Activated naive CD8-positive, alpha-beta T cell treated with anti-CD3 and anti-CD28 coated beads, Interleukin-2, amount 50 U/mL, for 24 hours (primary cell): ENCODE results near the gene CD44.

Experiments
- ATAC-seq: fragments of 150-1000 bp; cut with Tn5 transposase; one replicate; pipeline ENCODE4 v1.10.0; 2021
- DNase-seq: peaks from one replicate; pipeline ENCODE4 v3.0.0; 2021
- H3K27ac Mint-ChIP-seq: one replicate; pipeline ENCODE4 v1.8.0; 2021; ENCODE audit warnings: mild to moderate bottlenecking, mixed read lengths
- H3K27me3 Mint-ChIP-seq: one replicate; pipeline ENCODE4 v1.8.0; 2021; ENCODE audit warnings: mixed read lengths
- H3K36me3 Mint-ChIP-seq: one replicate; pipeline ENCODE4 v1.8.0; 2021; ENCODE audit warnings: low read depth, mixed read lengths
- H3K4me1 Mint-ChIP-seq: one replicate; pipeline ENCODE4 v1.8.0; 2021; ENCODE audit warnings: mixed read lengths
- H3K4me3 Mint-ChIP-seq: one replicate; pipeline ENCODE4 v1.8.0; 2021; ENCODE audit warnings: mild to moderate bottlenecking, moderate library complexity, mixed read lengths
- H3K9me3 Mint-ChIP-seq: one replicate; pipeline ENCODE4 v1.8.0; 2021; ENCODE audit warnings: mixed read lengths

Gene CD44

DNA sequence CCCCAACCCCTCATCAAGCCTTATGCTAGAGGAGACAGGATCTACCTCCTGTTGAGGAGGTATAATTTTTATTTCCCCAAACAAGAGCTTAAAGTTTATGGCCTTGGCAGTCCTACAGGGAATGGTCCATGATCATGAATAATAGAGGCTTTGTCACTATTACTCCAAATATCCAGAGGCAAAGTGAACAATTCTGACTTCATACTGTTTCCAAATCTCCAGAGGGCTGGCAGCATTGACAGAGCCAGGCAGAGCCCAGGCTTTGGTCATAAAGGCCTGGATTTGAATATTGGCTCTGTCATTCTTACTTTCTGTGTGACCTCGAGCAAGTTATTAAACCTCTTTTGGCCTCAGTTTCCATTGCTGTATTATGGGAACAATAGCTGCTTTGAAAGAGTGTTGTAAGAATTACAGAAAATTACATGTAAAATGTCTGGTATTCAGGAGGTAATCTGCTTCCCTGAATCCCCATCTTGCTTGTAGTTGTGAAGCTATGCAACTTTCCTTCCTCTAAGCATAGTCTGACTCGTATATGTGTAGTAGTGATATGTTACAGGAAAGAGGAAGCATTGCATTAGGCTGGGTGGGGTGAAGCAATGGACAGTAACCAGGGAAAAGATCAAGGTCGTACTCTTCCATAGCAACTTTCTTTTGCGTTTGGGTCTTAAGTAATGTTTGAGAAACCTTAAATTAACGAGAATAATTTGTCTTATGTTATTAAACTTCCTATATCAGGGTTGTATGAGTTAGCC is 88.8 kb downstream of the CD44 start:
- Mint-ChIP-seq H3K9me3 (peaks cover 13% of the 10 kb centered on the region), H3K27me3 (no peaks in the 10 kb centered on the region), H3K4me3 (no peak overlapping the region), H3K27ac (peak overlapping the region; percentile 17), H3K36me3 (peaks cover 95% of the 10 kb centered on the region), H3K4me1 (peaks cover 9% of the 10 kb centered on the region)
- no peak for ATAC-seq
- no peak for DNase-seq

DNA sequence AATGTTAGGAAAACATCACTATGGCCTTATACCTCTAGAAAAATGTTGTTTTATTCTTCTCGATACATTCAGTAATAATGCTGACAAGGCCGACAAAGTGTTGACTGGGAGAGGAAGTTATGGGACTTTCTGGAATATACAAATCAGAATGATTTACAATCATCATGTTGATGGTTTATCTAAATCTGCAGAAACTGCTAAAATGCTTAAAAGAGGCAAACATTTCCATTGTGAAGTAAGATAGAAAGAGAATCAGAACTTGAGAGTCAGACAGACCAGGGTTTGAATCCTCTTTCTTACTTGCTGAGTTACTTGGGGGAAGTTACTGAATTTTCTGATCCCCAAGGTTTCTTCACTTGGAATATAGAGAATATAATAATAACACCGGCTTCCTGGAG is 89.4 kb downstream of the CD44 start:
- DNase-seq (no peak), ATAC-seq (no peak)
- no peaks in the 10 kb centered on the region for H3K27me3 Mint-ChIP-seq
- H3K4me1 Mint-ChIP-seq: peaks cover 14% of the 10 kb centered on the region
- H3K9me3 Mint-ChIP-seq: peaks cover 16% of the 10 kb centered on the region
- peaks cover 93% of the 10 kb centered on the region for H3K36me3 Mint-ChIP-seq
- no peak overlapping the region for H3K27ac Mint-ChIP-seq
- no peak overlapping the region for H3K4me3 Mint-ChIP-seq

DNA sequence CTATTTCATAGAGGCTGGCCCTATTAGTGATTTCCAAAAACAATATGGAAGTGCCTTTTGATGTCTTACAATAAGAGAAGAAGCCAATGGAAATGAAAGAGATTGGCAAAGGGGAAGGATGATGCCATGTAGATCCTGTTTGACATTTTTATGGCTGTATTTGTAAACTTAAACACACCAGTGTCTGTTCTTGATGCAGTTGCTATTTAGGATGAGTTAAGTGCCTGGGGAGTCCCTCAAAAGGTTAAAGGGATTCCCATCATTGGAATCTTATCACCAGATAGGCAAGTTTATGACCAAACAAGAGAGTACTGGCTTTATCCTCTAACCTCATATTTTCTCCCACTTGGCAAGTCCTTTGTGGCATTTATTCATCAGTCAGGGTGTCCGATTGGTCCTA is 91.4 kb downstream of the CD44 start:
- Mint-ChIP-seq H3K27me3 (no peaks in the 10 kb centered on the region), H3K4me1 (peaks cover 33% of the 10 kb centered on the region), H3K9me3 (peaks cover 34% of the 10 kb centered on the region), H3K36me3 (peaks cover 82% of the 10 kb centered on the region), H3K4me3 (no peak overlapping the region), H3K27ac (no peak overlapping the region)
- no peak for DNase-seq
- ATAC-seq: no peak

DNA sequence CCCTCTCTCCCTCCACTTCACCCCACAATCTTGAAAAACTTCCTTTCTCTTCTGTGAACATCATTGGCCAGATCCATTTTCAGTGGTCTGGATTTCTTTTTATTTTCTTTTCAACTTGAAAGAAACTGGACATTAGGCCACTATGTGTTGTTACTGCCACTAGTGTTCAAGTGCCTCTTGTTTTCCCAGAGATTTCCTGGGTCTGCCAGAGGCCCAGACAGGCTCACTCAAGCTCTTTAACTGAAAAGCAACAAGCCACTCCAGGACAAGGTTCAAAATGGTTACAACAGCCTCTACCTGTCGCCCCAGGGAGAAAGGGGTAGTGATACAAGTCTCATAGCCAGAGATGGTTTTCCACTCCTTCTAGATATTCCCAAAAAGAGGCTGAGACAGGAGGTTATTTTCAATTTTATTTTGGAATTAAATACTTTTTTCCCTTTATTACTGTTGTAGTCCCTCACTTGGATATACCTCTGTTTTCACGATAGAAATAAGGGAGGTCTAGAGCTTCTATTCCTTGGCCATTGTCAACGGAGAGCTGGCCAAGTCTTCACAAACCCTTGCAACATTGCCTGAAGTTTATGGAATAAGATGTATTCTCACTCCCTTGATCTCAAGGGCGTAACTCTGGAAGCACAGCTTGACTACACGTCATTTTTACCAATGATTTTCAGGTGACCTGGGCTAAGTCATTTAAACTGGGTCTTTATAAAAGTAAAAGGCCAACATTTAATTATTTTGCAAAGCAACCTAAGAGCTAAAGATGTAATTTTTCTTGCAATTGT is 92.3 kb downstream of the CD44 start:
- no peak overlapping the region for H3K27ac Mint-ChIP-seq
- DNase-seq: no peak
- no peak overlapping the region for H3K4me3 Mint-ChIP-seq
- H3K9me3 Mint-ChIP-seq: peaks cover 34% of the 10 kb centered on the region
- ATAC-seq: no peak
- H3K27me3 Mint-ChIP-seq: no peaks in the 10 kb centered on the region
- peaks cover 41% of the 10 kb centered on the region for H3K4me1 Mint-ChIP-seq
- H3K36me3 Mint-ChIP-seq: peaks cover 74% of the 10 kb centered on the region

DNA sequence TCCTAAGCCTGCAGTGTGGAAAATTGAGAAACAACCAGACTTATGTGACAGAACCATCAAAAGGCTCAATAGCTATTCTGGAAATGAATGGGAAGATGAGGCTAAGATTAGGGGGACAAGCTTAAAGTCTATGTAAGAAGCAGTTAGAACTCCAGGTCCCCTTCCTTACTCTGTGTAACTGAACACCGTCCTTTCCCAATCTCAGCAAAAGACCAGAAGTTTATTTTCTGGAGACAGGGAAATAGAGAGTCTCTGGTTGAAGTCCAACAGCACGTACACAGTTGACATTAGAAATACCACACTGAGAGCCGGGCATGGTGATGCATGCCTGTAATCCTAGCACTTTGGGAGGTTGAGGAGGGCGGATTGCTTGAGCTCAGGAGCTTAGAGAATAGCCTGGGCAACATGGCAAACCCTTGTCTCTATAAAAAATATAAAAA is 93.9 kb downstream of the CD44 start:
- Mint-ChIP-seq H3K36me3 (peaks cover 61% of the 10 kb centered on the region), H3K4me3 (no peak overlapping the region), H3K4me1 (peaks cover 58% of the 10 kb centered on the region), H3K27me3 (no peaks in the 10 kb centered on the region), H3K9me3 (peaks cover 34% of the 10 kb centered on the region), H3K27ac (peak overlapping the region; percentile 30)
- DNase-seq (no peak), ATAC-seq (no peak)

DNA sequence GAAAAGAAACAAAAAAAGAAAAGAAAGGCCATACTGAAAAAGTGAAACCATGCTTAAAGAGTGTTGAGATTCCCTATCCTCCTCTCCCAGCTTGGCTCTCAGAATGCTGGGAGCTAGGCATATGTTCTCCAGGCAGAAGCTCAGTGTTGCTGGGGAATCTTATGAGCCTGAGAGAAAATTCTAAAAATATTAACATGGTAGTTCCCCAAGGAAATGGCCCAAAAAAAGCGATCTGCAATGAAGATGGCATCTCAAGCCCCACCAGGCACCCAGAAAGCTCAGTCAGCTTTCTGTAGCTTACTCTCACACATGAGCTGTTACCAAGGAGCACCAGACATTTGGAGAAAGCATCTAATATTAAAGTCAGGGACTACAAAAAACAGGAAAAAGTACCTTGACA is 94.5 kb downstream of the CD44 start:
- no peak for DNase-seq
- Mint-ChIP-seq H3K4me1 (peaks cover 64% of the 10 kb centered on the region), H3K27me3 (no peaks in the 10 kb centered on the region), H3K27ac (peak overlapping the region; percentile 59), H3K9me3 (peaks cover 34% of the 10 kb centered on the region), H3K4me3 (no peak overlapping the region), H3K36me3 (peaks cover 55% of the 10 kb centered on the region)
- no peak for ATAC-seq

DNA sequence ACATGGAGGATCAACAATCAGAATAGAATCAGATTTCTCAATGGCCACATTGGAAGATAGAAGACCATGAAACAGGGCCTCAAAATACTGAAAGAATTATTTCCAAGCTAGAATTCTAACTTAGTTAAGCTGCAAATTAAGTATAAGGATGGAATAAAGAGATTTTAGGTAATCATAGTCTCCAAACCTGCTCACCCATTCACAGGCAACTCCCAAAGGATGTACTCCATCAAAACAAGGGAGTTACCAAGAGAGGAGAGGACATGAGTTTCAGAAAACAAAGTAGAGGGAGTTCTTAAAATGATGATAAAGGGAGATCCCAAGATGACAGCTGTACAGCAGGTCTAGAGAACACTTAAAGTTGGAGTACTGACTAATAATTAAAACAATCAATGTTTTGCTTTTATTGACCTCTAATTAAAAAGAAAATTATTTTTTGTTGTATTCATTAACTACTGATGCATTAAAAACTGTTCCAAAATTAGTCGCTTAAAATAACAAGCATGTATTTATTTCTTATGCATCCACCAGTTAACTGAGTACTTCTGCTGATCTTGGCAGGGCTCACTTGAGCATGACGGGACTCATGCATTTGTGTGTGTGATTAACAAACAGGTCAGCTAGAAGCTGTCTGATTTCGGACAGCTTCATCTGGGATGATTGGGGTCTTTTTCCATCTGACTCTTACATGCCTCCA is 95.6 kb downstream of the CD44 start:
- Mint-ChIP-seq H3K27me3 (no peaks in the 10 kb centered on the region), H3K36me3 (peaks cover 44% of the 10 kb centered on the region), H3K9me3 (peaks cover 34% of the 10 kb centered on the region), H3K4me1 (peaks cover 70% of the 10 kb centered on the region), H3K27ac (no peak overlapping the region), H3K4me3 (no peak overlapping the region)
- DNase-seq: no peak
- no peak for ATAC-seq

DNA sequence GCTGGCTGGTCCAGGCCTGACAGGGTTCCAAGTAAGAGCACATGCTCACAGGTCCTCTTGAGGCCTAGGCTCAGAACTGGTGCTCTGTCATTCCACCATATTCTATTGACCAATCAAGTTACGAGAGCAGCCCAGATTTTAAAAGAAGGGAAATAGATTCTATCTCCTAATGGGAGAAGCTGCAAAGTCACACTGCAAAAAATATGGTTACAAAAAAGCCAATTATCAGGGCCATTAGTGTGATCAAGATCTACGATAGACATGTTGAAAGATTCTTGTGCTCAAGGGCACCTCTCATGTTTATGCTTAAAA is 96.1 kb downstream of the CD44 start:
- H3K27me3 Mint-ChIP-seq: no peaks in the 10 kb centered on the region
- H3K27ac Mint-ChIP-seq: no peak overlapping the region
- peaks cover 33% of the 10 kb centered on the region for H3K9me3 Mint-ChIP-seq
- peaks cover 39% of the 10 kb centered on the region for H3K36me3 Mint-ChIP-seq
- DNase-seq (no peak), ATAC-seq (no peak)
- H3K4me1 Mint-ChIP-seq: peaks cover 75% of the 10 kb centered on the region
- no peak overlapping the region for H3K4me3 Mint-ChIP-seq

DNA sequence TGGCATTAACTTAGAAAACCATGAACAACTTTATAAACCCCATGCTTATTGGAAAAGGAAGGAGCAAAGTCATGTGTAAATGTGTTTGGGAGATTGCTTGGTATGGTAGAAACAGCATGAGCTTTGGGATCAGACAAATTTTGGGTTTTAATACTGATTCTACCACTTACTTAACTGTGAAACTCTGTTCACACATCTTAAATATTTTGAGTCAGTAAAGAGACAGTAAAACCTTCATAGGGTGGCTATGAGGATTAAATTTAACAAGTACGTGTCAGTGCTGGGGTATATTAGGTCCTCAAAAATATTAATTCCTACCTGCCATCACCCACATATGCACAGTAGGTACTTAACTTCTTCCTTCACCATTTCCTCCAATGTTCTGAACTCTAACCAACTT is 96.5 kb downstream of the CD44 start:
- H3K9me3 Mint-ChIP-seq: peaks cover 30% of the 10 kb centered on the region
- peaks cover 77% of the 10 kb centered on the region for H3K4me1 Mint-ChIP-seq
- no peak for ATAC-seq
- peak overlapping the region; percentile 44 for H3K27ac Mint-ChIP-seq
- no peaks in the 10 kb centered on the region for H3K27me3 Mint-ChIP-seq
- no peak for DNase-seq
- peak overlapping the region; percentile 10 for H3K4me3 Mint-ChIP-seq
- peaks cover 35% of the 10 kb centered on the region for H3K36me3 Mint-ChIP-seq

DNA sequence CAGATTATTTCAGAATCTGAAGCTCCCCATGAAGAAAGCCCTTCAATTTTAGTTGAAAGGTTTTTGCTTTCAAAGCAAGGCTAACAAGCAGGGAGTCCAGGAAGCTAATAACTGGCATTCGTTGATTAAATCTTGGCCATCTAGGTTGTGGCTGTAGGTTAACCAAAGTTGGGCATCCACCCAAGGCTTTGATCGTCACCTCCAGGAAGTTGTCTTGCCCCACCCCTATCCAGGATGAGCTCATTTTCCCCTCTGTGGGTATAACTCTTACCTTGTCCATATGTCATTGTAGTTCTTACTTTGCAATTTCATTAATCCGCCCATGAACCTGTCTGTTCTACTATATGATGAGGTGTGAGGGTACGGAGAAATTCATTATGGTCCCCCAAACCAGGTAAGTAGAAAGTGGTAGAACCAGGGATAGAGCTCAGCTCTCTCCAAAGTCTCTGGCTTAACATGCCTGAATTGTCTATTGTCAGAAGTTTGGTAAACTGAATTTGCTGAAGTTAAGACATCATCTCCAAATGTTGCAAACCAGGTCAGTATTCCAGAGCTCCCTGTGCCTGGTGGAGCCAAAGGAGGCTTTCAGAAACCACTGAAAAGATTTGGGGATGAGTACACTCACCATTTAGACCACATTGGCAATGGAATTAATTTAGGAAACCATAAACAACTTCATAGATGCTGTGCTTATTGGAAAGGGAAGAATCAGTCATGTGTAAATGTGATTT is 97.1 kb downstream of the CD44 start:
- H3K4me1 Mint-ChIP-seq: peaks cover 77% of the 10 kb centered on the region
- H3K4me3 Mint-ChIP-seq: peak overlapping the region; percentile 10
- DNase-seq (peak; percentile 69), ATAC-seq (peak; percentile 86)
- H3K27ac Mint-ChIP-seq: peak overlapping the region; percentile 44
- H3K9me3 Mint-ChIP-seq: peaks cover 25% of the 10 kb centered on the region
- H3K27me3 Mint-ChIP-seq: no peaks in the 10 kb centered on the region
- peaks cover 29% of the 10 kb centered on the region for H3K36me3 Mint-ChIP-seq

DNA sequence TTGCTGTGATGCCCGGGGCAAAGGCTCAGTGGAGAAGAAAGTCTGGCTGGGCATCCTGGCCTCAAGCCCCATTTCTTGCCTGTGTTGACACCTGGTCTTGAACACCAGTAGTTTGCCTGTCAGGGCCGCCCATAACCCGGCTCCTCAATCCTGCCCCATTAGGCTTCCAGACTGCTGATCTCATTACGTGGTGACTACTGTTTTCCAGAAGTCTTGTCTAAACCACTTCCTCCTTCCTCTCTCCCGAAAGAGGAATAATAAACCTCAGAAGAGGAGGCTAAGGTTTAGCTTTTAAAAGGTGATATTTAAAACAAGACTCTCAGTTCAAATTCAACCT is 97.7 kb downstream of the CD44 start:
- Mint-ChIP-seq H3K4me3 (no peak overlapping the region), H3K4me1 (peaks cover 80% of the 10 kb centered on the region), H3K9me3 (peaks cover 25% of the 10 kb centered on the region), H3K27ac (peak overlapping the region; percentile 44), H3K36me3 (peaks cover 24% of the 10 kb centered on the region), H3K27me3 (no peaks in the 10 kb centered on the region)
- ATAC-seq (no peak), DNase-seq (no peak)

DNA sequence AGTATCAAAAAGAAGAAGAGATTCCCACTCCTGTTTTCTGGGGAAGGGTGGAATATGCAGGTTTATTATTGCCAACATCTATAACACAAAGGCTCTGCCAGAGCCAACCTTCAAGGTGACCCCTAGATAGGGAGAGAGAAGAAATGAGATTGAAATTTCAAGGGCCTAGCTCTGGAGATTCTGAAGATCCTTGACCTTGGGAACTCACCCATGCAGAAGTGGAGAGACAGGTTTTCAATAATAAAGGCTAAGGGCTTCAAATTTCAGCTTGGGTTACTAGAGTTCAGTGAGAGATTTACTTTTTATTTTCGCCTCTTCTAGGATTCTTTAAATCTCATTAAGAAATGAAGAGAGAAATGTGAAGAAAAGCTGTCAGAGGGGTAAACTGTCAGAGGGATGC is 98.4 kb downstream of the CD44 start:
- ATAC-seq (no peak), DNase-seq (no peak)
- H3K4me1 Mint-ChIP-seq: peaks cover 81% of the 10 kb centered on the region
- H3K27me3 Mint-ChIP-seq: no peaks in the 10 kb centered on the region
- peaks cover 16% of the 10 kb centered on the region for H3K36me3 Mint-ChIP-seq
- no peak overlapping the region for H3K4me3 Mint-ChIP-seq
- H3K9me3 Mint-ChIP-seq: peaks cover 25% of the 10 kb centered on the region
- no peak overlapping the region for H3K27ac Mint-ChIP-seq

DNA sequence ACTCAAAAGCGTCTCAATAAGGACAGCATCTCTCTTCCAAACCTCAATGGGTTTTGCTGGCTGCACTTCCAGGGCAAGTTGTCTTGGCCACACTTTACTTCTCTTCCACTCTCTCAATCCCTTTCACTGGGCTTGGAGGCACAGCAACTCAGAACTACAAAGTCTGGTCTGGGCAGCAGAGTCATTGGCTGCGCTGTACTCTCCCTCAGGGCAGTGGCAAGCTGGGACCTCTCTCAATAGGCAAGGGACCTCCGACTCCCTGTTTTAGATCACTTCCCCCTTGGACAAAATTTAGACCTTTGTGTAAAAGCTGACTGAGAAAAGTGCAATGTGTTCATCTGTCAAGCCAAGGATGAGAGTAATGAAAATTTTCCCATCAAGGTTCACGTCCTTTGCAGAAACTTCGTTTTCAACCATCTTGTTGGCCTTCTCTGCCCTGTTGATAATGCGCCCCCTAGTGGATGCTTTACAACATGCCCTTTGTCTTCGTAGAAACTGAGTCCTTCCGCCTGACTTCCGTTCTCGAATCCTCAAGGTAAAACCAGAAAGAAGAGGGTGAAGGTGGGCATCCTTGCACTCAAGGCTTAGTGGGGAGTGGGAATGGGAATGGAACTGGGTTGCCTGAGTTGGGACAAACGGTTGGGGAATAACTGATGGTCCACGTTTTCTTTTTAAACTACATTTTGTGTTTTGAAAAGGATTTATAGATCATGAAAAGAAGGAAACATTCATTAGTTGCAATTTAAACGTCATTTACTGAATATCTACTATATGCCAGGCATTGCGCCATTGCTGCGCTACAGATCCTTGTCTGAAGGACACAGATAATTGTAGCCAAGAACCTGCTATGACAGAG is 99.1 kb downstream of the CD44 start:
- peaks cover 20% of the 10 kb centered on the region for H3K9me3 Mint-ChIP-seq
- H3K27me3 Mint-ChIP-seq: no peaks in the 10 kb centered on the region
- DNase-seq (peak; percentile 57), ATAC-seq (no peak)
- peaks cover 9% of the 10 kb centered on the region for H3K36me3 Mint-ChIP-seq
- H3K4me3 Mint-ChIP-seq: no peak overlapping the region
- peaks cover 81% of the 10 kb centered on the region for H3K4me1 Mint-ChIP-seq
- H3K27ac Mint-ChIP-seq: peak overlapping the region; percentile 34

DNA sequence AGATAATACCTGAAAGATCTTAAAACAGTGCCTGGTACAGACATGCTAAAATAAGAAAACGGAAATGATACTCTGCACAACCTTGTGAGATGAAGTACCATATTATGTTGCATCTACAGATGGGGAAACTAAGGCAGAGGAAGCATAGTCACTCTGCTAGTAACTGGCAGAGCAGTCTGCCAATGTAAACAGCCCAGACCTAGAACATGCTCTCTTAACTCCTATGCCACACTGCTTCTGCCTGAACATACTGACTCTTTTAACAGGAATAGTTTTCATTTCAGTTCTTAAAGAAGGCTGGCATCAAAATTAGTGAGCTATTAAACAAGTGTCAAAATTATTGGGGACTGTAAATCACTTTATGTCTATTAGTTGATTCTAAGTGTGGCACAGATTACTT is 99.9 kb downstream of the CD44 start:
- no peak overlapping the region for H3K27ac Mint-ChIP-seq
- H3K4me1 Mint-ChIP-seq: peaks cover 81% of the 10 kb centered on the region
- ATAC-seq (no peak), DNase-seq (no peak)
- peaks cover 6% of the 10 kb centered on the region for H3K36me3 Mint-ChIP-seq
- H3K27me3 Mint-ChIP-seq: no peaks in the 10 kb centered on the region
- H3K9me3 Mint-ChIP-seq: peaks cover 12% of the 10 kb centered on the region
- H3K4me3 Mint-ChIP-seq: no peak overlapping the region
